GM04503 (cell line): ENCODE measurements around the gene CAMSAP1.
"Not testable (repeated sequence)": the region's sequence is repeated elsewhere in the genome, so short reads cannot be mapped to it uniquely, and the experiment has no call there.

Source experiments
- DNase-seq: peaks from one replicate; pipeline ENCODE4 v3.0.0-alpha.2; 2012; ENCODE audit warnings: low read depth

CAMSAP1 gene

GRCh38 chr9:135901031-135901758 is 6.2 kb downstream of the CAMSAP1 start:
- DNase-seq: no peak

DNA sequence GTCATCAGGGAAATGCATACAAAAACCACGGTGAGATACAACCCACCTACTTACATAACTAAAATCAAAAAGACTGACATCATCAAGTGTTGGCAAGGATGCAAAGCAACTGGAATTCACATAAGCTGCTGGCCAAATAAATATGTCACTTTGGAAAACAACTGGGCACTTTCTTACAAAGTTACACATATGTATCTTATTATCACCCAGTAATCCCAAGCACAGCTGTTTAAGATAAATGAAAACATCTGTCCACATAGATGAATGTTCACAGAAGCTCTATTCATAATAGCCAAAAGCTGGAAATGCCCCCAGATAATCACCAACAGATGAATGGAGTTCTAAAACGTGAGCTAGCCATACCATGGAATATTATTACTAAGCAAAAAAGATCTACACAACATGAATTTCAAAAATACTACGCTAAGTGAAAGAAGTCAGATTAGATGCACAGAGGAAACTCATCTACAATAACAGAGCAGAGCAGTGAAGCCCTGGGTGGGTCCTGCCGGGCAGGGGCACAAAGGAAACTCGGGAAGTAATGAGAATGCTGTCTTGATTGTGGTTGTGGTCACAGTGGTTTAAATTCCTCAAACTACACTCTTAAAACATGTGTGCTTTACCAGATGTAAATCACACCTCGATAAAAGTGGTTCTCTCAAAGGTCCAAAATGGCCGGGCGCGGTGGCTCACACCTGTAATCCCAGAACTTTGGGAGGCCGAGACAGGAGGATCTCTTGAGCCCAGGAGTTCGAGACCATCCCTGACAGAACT is 8.5 kb downstream of the CAMSAP1 start:
- peak; percentile 53 for DNase-seq

DNA sequence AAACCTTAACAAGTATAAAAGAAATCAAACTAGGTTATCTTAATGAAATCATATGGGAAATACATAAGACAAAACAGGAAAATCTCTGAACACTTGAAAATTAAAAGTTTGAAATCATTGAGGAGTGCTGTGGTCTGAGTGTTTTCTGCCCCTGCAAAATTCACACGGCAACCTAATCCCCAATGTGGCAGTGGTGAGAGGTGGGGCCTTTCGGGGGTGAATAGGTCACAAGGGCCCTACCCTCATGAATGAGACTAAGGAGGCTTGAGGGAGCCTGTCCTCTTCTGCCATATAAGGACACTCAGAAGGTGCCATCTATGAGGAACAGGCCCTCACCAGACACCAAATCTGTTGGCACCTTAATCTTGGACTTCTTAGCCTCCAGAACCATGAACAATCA is 10.7 kb downstream of the CAMSAP1 start:
- DNase-seq: no peak

DNA sequence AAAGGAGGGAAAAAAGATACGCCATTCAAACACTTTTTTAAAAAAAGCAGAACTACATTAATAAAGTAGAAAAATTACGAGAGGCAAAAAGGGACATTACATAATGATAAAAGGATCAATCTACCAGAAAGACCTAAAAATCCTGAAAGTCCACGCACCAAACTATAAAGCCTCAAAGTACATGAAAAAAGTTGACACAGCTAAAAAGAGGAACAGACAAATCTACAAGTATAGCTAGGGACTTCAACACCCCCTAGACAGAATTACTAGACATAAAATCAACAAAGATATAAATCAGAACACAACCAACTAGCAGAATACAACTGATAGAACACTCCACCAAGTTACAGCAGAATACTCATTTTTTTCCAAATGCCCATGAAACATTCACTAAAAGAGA is 11.1 kb downstream of the CAMSAP1 start:
- no peak for DNase-seq

- no peak for DNase-seq
These were observed 12.0 kb downstream of the CAMSAP1 start for GRCh38 chr9:135895202-135895848.

- no peak for DNase-seq
These were observed 14.2 kb downstream of the CAMSAP1 start for GRCh38 chr9:135893104-135893503.

DNA sequence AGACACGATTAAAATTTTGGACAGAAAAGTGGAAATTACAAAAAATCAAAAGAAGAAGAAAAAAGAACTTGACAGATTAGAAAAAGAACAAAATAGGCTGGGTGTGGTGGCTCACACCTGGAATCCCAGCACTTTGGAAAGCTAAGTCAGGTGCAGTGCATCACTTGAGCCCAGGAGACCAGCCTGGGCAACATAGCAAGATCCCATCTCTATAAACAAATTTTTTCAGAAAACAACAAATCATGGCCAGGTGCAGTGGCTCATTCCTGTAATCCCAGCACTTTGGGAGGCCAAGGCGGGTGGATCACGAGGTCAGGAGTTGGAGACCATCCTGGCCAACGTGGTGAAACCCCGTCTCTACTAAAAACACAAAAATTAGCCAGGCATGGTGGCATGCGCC is 15.0 kb downstream of the CAMSAP1 start:
- not testable (repeated sequence) for DNase-seq

GRCh38 chr9:135891027-135891631 is 16.2 kb downstream of the CAMSAP1 start:
- no peak for DNase-seq

- no peak for DNase-seq
These were observed 16.9 kb downstream of the CAMSAP1 start for GRCh38 chr9:135890190-135891026.

DNA sequence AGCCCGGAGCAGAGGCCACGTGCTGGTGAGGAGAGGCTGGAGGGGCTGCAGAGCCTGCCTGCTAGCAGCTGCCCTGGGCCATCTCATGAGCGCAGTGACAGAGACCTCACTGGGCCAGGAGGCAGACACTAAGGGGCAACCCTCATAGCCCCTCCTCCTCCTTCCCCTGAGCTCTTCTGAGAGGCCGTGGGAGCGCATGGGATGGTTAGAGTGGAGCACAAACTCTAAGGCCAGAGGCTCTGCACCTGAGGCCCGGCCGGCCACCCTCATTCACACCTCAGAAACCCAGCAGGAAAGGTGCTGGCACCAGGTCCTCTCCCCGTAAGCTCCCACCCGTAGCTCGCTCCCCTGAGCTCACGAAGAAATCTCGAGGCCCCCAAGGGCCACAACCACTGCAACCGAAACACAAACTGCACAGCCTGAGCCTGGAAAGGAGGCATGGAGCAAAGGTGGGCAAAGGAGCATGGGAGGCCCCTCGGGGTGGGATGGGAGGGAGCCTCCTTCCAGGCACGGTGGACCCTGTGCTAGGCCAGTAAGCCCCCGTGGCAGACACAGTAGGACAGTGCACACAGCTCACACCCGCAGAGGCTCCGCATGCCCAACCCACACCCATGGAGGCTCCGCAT is 17.7 kb downstream of the CAMSAP1 start:
- DNase-seq: no peak

- DNase-seq: no peak
These were observed 18.5 kb downstream of the CAMSAP1 start for GRCh38 chr9:135888766-135889394.

GRCh38 chr9:135888126-135888765 is 19.1 kb downstream of the CAMSAP1 start:
- no peak for DNase-seq

GRCh38 chr9:135887585-135888050 is 19.7 kb downstream of the CAMSAP1 start:
- DNase-seq: no peak

DNA sequence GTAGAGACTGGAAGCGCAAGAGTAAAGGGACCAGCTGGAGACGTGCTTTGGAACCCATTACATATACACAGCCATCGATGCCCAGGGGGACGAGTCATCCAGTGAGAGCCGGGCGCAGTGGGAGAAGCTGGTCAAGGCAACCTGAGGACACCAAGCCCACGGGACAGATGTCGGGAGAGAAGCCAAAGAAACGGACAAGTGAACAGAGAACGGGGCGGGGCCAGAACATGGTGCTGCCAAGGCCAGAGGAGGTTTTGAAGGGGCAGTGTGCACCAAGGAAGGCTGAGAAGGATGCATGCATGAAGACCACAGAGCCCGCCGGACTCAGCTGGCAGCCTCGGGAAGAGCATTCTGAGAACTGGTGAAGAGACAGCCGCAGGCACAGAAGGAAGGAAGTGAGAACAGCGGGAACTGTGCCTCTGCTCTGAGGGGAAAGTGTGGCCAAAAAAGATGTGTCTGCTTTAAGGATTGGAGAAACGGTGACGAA is 20.3 kb downstream of the CAMSAP1 start:
- DNase-seq: no peak

- DNase-seq: no peak
These were observed 21.0 kb downstream of the CAMSAP1 start for GRCh38 chr9:135886147-135886981.

DNA sequence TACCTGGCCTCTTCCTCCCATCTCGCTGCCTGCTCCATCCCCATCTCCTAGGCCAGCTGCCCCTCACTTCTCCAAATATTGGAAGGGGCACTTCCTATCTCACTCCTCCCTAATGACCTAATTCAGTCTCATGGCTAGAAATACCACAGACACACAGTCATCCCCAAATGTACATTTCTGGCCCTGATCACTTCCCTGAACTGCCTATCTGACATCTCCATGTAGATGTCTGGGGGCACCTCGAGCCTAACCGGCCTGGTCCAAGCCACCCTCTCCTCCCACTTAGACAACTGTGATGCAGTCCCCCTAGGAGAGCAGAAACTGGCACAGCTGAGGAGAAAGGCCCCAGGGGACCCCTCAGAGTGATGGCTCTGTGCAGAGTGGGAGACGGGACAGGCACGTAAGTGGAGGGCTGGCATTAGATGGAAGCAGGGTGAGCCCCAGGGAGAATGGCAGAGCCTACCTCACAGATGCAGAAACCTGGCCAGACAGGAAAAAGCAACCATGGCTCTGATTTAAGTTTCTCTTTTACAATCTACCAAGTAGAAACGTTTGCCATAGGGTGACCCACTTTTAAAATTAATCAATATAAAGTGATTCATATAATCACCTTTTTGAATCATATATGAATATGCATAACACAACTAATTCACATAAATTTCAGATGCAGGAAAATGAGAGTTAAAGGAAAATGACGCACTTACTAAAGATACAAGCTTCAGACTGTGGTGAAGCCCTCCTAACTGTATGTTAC is 22.1 kb downstream of the CAMSAP1 start:
- DNase-seq: no peak

DNA sequence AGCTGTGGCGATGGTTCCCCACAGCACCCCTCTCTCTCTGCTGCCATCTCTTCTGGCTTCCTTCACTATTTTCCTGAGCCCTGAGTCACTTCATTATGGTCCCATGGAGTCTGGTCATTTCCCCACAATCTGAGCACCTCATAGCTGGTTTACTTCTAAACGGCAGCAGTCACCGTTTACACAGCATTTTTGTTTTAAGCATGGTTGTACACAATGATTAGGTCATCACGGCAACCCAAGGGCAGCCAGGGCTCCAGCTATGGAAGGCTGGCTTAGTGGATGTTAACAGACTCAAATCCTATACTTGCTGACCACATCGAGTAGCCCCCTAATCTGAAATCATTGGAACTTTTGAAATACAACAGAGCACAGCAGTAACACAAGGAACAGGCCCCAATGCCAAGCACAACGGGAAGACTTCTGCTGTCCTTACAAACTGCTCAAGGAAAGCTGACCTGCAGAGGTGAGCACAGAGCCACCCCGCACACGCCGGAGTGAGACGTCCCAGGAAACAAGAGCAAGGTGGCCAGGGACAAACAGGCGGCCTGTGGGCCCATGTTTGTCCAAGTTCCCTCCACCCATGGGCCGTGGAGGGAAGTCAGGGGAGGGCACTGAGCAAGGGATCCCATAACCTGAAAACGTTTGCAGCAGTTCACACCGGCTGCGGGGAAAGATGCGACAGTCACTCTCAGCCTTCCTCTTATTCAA is 22.9 kb downstream of the CAMSAP1 start:
- no peak for DNase-seq
